ENCODE measurements around the gene CNTFR. TPM values are rescaled to one million over a fixed set of nuclear protein-coding genes. Genes with fewer than 3 reads are reported as not detected.

The CNTFR gene
- total and polyA plus RNA-seq, 10 of the 15 experiments (the other 5 are each of a cell fraction or from before 2014, with no cell fraction given): not detected

DNA sequence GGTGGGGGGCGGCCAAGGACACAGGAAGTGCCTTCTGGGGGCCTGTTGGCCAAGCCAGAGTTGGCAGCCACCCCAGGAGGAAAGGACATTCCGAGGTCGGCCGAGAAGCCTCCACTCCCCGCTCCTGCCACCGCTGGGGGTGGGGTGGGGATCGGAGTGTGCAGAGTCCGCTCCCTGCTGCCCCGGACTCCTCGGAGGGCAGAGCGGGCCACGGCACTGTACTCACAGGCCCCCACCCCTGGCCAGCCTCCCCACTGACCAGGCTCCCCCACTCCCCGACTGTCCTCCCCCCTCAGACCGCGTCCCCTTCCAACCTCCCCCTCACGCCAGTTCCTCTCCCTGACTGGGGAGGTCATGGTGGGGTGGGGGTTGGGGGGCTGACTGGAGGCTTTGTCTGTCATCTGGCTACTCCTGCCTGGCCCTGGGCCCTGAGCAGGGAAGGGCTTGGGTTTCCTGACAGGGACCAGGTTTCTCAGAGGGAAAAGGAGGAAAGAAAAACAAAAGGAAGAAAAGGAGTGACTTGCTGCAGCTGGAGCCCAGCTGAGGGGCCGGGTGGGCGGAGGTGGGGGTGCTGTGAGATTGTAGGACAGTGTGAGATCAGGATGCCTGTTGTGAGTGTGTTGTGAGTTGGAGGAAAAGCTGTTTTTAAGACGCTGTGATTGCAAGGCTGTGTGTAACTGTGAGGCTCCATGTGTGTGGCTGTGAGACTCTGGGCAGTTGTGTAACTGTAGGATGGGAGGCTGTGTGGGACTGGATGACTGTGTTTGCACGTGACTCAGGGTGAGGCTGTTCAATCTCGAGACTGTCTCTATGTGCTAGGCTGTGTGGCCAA, 29.7 kb downstream of the CNTFR start:
- ATAC-seq (peak; percentile 45), FAIRE-seq (no peak), DNase-seq (ENCODE audit: low read depth, low spot score) (no peak)
- 35% methylated on average over 17 of the region's 21 CpGs for WGBS (ENCODE audit: insufficient coverage, insufficient replicate concordance, low lambda C conversion rate, missing lambda C conversion rate)
- in situ Hi-C loops (cut with MboI) (no loop called here), intact Hi-C loops (cut with micrococcal nuclease; ENCODE audit: unreplicated experiment) (no loop called here)
- ChIA-PET SMC1A (ENCODE audit: uncharacterized antibody, unreplicated experiment) (no interaction called here), CTCF (no interaction called here), POLR2A (interaction anchor here (0.6 kb wide), 1 partner anchor 883 kb away, joined by 4 read pairs; no protein-coding TSS in a partner anchor), RAD21 (ENCODE audit: unreplicated experiment) (no interaction called here)
- peaks cover 6% of the 10 kb centered on the region; the same call in 2 of the 3 replicates for H3K9me3 ChIP-seq (replicated peaks; ENCODE audit: control insufficient read depth, insufficient read depth, low read length)
- H3K4me3 ChIP-seq: no peak overlapping the region
- no peak for TF ChIP-seq EZH2 (IDR thresholded peaks at IDR 0.05; ENCODE audit: borderline replicate concordance, control insufficient read depth, low read depth, low read length)
- no peak for TF ChIP-seq ZSCAN29 (IDR thresholded peaks at IDR 0.05)
- no peak for TF ChIP-seq RCOR1 (conservative IDR thresholded peaks at IDR 0.05; ENCODE audit: low read depth, low read length)
- TF ChIP-seq ZNF24 (IDR thresholded peaks at IDR 0.05): no peak
- no peak for TF ChIP-seq PAX5 (IDR thresholded peaks at IDR 0.05; ENCODE audit: borderline replicate concordance, low read depth, low read length)
- no peak for TF ChIP-seq ZZZ3 (IDR thresholded peaks at IDR 0.05; ENCODE audit: control insufficient read depth, insufficient read length, low read depth)
- TF ChIP-seq SMARCA5 (IDR thresholded peaks at IDR 0.05): no peak
- no peak for TF ChIP-seq RAD51 (IDR thresholded peaks at IDR 0.05)
- TF ChIP-seq CEBPZ (IDR thresholded peaks at IDR 0.05; ENCODE audit: low read depth, low read length): no peak
- BruUV-seq (replicated peaks): no TSS peak
- no peaks in the 10 kb centered on the region for H3K4me1 ChIP-seq (ENCODE audit: control insufficient read depth, insufficient read depth, low read length)
- H3K36me3 ChIP-seq (ENCODE audit: control insufficient read depth in 2 of 2, insufficient read depth in 2 of 2, low read length in 1 of 2): no peaks in the 10 kb centered on the region
- H2AFZ ChIP-seq (ENCODE audit: control insufficient read depth, low read depth, low read length): no peak overlapping the region
- no peak overlapping the region for H3K4me2 ChIP-seq (ENCODE audit: control insufficient read depth, insufficient read depth)
- peaks cover 0 to 5% of the 10 kb centered on the region in 2 experiments for H3K27me3 ChIP-seq (replicated peaks in 1 of 2; ENCODE audit: control insufficient read depth in 2 of 2, insufficient read depth in 2 of 2, low read length in 1 of 2)
- no peaks in the 10 kb centered on the region; the same call in 1 of the 2 replicates for H4K20me1 ChIP-seq (ENCODE audit: control insufficient read depth, insufficient read depth)
- no peak overlapping the region for H3K27ac ChIP-seq (ENCODE audit: control insufficient read depth, insufficient read depth)
- no peaks in the 10 kb centered on the region for H3K79me2 ChIP-seq (ENCODE audit: control insufficient read depth, insufficient read depth, low read length)
- H3K9ac ChIP-seq (ENCODE audit: control insufficient read depth, insufficient read depth, low read length): no peak overlapping the region
